Tibial nerve (tissue), 3 donors: Measurements from ENCODE around the gene E2F4.

Experiments used
- CTCF ChIP-seq, 5 experiments: fragments of 200-600 bp in 3 of 5; fragments of 450-650 bp in 2 of 5; sonication (generic) in 3 of 5; IDR thresholded peaks; one replicate each; pipeline ENCODE4 v1.5.1; 2016 to 2019; ENCODE audit warnings: antibody characterized with exemption in 5 of 5, mild to moderate bottlenecking in 3 of 5, moderate library complexity in 2 of 5
- POLR2A ChIP-seq, 2 donors: fragments of 450-650 bp; IDR thresholded peaks; one replicate each; pipeline ENCODE4 v1.6.1; 2017; ENCODE audit warnings: antibody characterized with exemption in 2 of 2, mild to moderate bottlenecking in 2 of 2, moderate library complexity in 2 of 2

- TF ChIP-seq CTCF (IDR thresholded peaks at IDR 0.05) (no peak), POLR2A (IDR thresholded peaks at IDR 0.05) (no peak)
Observed at GRCh38 chr16:67158637-67159600, 33.0 kb upstream of the E2F4 start.
